ENCODE results near the gene LZTR1. TPM values are rescaled to one million over a fixed set of nuclear protein-coding genes. Genes with fewer than 3 reads are reported as not detected.

Gene LZTR1
- total RNA-seq, 1 donor from 2014 or later, result 18.1 TPM

Small RNA genes within 50 kb of the gene (microRNA-seq; reads per million reads assigned to microRNA genes)
- not detected for gene MIR649

Other genes with a start within 250 kb of the LZTR1 start
- gene SERPIND1, start 208.2 kb upstream of the LZTR1 start, total RNA-seq, result 0.16 TPM
- 40.5 TPM for gene PI4KA, start 123.5 kb upstream of the LZTR1 start, total RNA-seq
- 25.8 TPM for gene SNAP29, start 123.3 kb upstream of the LZTR1 start, total RNA-seq
- 52.6 TPM for gene CRKL, start 64.9 kb upstream of the LZTR1 start, total RNA-seq
- 0.47 TPM for gene AIFM3, start 15.0 kb upstream of the LZTR1 start, total RNA-seq
- gene THAP7, start 19.8 kb downstream of the LZTR1 start, total RNA-seq, result 17.8 TPM
- 3.5 TPM for gene P2RX6, start 32.9 kb downstream of the LZTR1 start, total RNA-seq
- gene SLC7A4, start 50.3 kb downstream of the LZTR1 start, total RNA-seq, result 0.25 TPM
- gene LRRC74B, start 63.6 kb downstream of the LZTR1 start, total RNA-seq, result not detected

Measured in left ventricle myocardium inferior (tissue), 1 donor.